Vagina (tissue), 2 donors: ENCODE results near the gene SYMPK. TPM values are rescaled to one million over a fixed set of nuclear protein-coding genes. Genes with fewer than 3 reads are reported as not detected.

Source experiments
- DNase-seq, 2 donors: peaks; one replicate each; pipeline ENCODE4 v3.0.0-alpha.2; 2017; ENCODE audit errors: extremely low spot score in 2 of 2
- H3K27ac ChIP-seq: fragments of 200-600 bp; sonication (generic); one replicate; pipeline ENCODE4 v1.5.1; 2019
- H3K27me3 ChIP-seq: fragments of 200-600 bp; sonication (generic); one replicate; pipeline ENCODE4 v1.5.1; 2019
- H3K36me3 ChIP-seq, 2 donors: fragments of 200-600 bp; sonication (generic); one replicate each; pipeline ENCODE4 v1.5.1; 2017 to 2019
- H3K4me1 ChIP-seq: fragments of 200-600 bp; sonication (generic); one replicate; pipeline ENCODE4 v1.5.1; 2019
- H3K4me3 ChIP-seq, 2 donors: fragments of 200-600 bp; sonication (generic); 1 replicate in 1 of 2; 2 replicates in 1 of 2; pipeline ENCODE4 v1.5.1; 2016 to 2019
- H3K9me3 ChIP-seq: fragments of 200-600 bp; sonication (generic); one replicate; pipeline ENCODE4 v1.5.1; 2019
- CTCF ChIP-seq, 3 experiments: fragments of 450-650 bp in 2 of 3; fragments of 200-600 bp in 1 of 3; sonication (generic) in 1 of 3; IDR thresholded peaks; one replicate each; pipeline ENCODE4 v1.5.1; 2017 to 2019; ENCODE audit warnings: antibody characterized with exemption in 3 of 3, mild to moderate bottlenecking in 2 of 3, moderate library complexity in 2 of 3
- POLR2A ChIP-seq, 2 donors: fragments of 450-650 bp; IDR thresholded peaks; one replicate each; pipeline ENCODE4 v1.6.1; 2017; ENCODE audit warnings: antibody characterized with exemption in 2 of 2, mild to moderate bottlenecking in 2 of 2, moderate library complexity in 2 of 2
- POLR2AphosphoS5 ChIP-seq, 2 donors: sonication (generic); formaldehyde crosslinking; IDR thresholded peaks; one replicate each; pipeline ENCODE4 v1.9.0; 2017; ENCODE audit warnings: antibody characterized with exemption in 2 of 2, mild to moderate bottlenecking in 2 of 2, low read depth in 1 of 2; ENCODE audit not compliant: insufficient read depth in 1 of 2
- intact Hi-C: fragments of 100-400 bp; cut with DNase I; formaldehyde crosslinking; loops from one replicate; pipeline ENCODE4 v1.15.1; 2023
- total RNA-seq: library from RNA; depleted of rRNA; stranded (reverse); fragments of >200 nt; gene quantifications from one replicate; pipeline ENCODE4 v1.2.3, GENCODE V29; 2016

The SYMPK gene
- total RNA-seq, 1 donor from 2014 or later, result 43.2 TPM

- no peak for DNase-seq
- H3K9me3 ChIP-seq, result no peaks in the 10 kb centered on the region
- H3K36me3 ChIP-seq, result peaks cover 0 to 47% of the 10 kb centered on the region in 2 donors
- no peak overlapping the region for H3K27ac ChIP-seq
- peaks cover 23% of the 10 kb centered on the region for H3K4me1 ChIP-seq
- no peak for TF ChIP-seq POLR2AphosphoS5 (IDR thresholded peaks at IDR 0.05; ENCODE audit: insufficient read depth in 1 of 2, low read depth in 1 of 2)
- intact Hi-C loops, result no loop called here
- no peaks in the 10 kb centered on the region for H3K27me3 ChIP-seq
- no peak overlapping the region for H3K4me3 ChIP-seq
These were observed 72.0 kb downstream of the SYMPK start for GRCh38 chr19:45790942-45791341.

- no peak overlapping the region for H3K4me3 ChIP-seq
- H3K4me1 ChIP-seq, result peaks cover 35% of the 10 kb centered on the region
- no peaks in the 10 kb centered on the region for H3K27me3 ChIP-seq
- no peaks in the 10 kb centered on the region for H3K9me3 ChIP-seq
- no peak for DNase-seq
- TF ChIP-seq POLR2AphosphoS5 (IDR thresholded peaks at IDR 0.05; ENCODE audit: insufficient read depth in 1 of 2, low read depth in 1 of 2) (no peak), CTCF (IDR thresholded peaks at IDR 0.05) (no peak), POLR2A (IDR thresholded peaks at IDR 0.05) (no peak)
- intact Hi-C loops, result no loop called here
- peaks cover 0 to 55% of the 10 kb centered on the region in 2 donors for H3K36me3 ChIP-seq
- no peak overlapping the region for H3K27ac ChIP-seq
These were observed 73.7 kb downstream of the SYMPK start for GRCh38 chr19:45789035-45789786.

- TF ChIP-seq POLR2AphosphoS5 (IDR thresholded peaks at IDR 0.05; ENCODE audit: insufficient read depth in 1 of 2, low read depth in 1 of 2) (no peak), CTCF (IDR thresholded peaks at IDR 0.05) (no peak), POLR2A (IDR thresholded peaks at IDR 0.05) (no peak)
- Histone ChIP-seq H3K9me3 (no peaks in the 10 kb centered on the region), H3K4me3 (no peak overlapping the region), H3K4me1 (peaks cover 50% of the 10 kb centered on the region), H3K36me3 (peaks cover 0 to 55% of the 10 kb centered on the region in 2 donors), H3K27ac (no peak overlapping the region), H3K27me3 (no peaks in the 10 kb centered on the region)
- intact Hi-C loops, result no loop called here
- no peak for DNase-seq
These were observed 76.4 kb downstream of the SYMPK start for GRCh38 chr19:45786533-45786894.

GRCh38 chr19:45785781-45786532, 77.0 kb downstream of the SYMPK start:
- Histone ChIP-seq H3K4me3 (no peak overlapping the region), H3K9me3 (no peaks in the 10 kb centered on the region), H3K27ac (peak overlapping the region; percentile 90), H3K4me1 (peaks cover 50% of the 10 kb centered on the region), H3K27me3 (no peaks in the 10 kb centered on the region), H3K36me3 (peaks cover 0 to 53% of the 10 kb centered on the region in 2 donors)
- TF ChIP-seq POLR2A (IDR thresholded peaks at IDR 0.05) (no peak), CTCF (IDR thresholded peaks at IDR 0.05) (no peak), POLR2AphosphoS5 (IDR thresholded peaks at IDR 0.05; ENCODE audit: insufficient read depth in 1 of 2, low read depth in 1 of 2) (no peak)
- DNase-seq, result no peak
- intact Hi-C loops, result no loop called here

- no peak overlapping the region for H3K4me3 ChIP-seq
- peak overlapping the region; percentile 90 for H3K27ac ChIP-seq
- H3K9me3 ChIP-seq, result no peaks in the 10 kb centered on the region
- DNase-seq, result no peak
- intact Hi-C loops, result no loop called here
- H3K4me1 ChIP-seq, result peaks cover 53% of the 10 kb centered on the region
- TF ChIP-seq CTCF (IDR thresholded peaks at IDR 0.05) (no peak), POLR2AphosphoS5 (IDR thresholded peaks at IDR 0.05; ENCODE audit: insufficient read depth in 1 of 2, low read depth in 1 of 2) (no peak), POLR2A (IDR thresholded peaks at IDR 0.05) (no peak)
- H3K27me3 ChIP-seq, result no peaks in the 10 kb centered on the region
- peaks cover 0 to 45% of the 10 kb centered on the region in 2 donors for H3K36me3 ChIP-seq
These were observed 77.8 kb downstream of the SYMPK start for GRCh38 chr19:45785097-45785496.
